Activated CD4-positive, alpha-beta T cell treated with anti-CD3 and anti-CD28 coated beads, Interleukin-2, Interleukin-6, amounts not matched to agents 100 ng/mL and 50 ng/mL, durations not matched to agents 16 hours and 8 hours (primary cell): ENCODE measurements around the gene VPS13D.
"Not testable (repeated sequence)": the region's sequence is repeated elsewhere in the genome, so short reads cannot be mapped to it uniquely, and the experiment has no call there.

Source experiments
- DNase-seq: peaks from one replicate; pipeline ENCODE4 v3.0.0-alpha.2; 2020

Gene VPS13D

GRCh38 chr1:12525311-12526181, 295.7 kb downstream of the VPS13D start:
- no peak for DNase-seq

- DNase-seq, result no peak
Measured at GRCh38 chr1:12527564-12527963, 297.7 kb downstream of the VPS13D start.

- DNase-seq, result no peak
Measured at GRCh38 chr1:12528021-12528852, 298.4 kb downstream of the VPS13D start.

GRCh38 chr1:12529640-12530174, 299.9 kb downstream of the VPS13D start:
- no peak for DNase-seq

GRCh38 chr1:12530462-12531178, 300.8 kb downstream of the VPS13D start:
- no peak for DNase-seq

- no peak for DNase-seq
Measured at GRCh38 chr1:12531179-12531499, 301.3 kb downstream of the VPS13D start.

GRCh38 chr1:12532405-12533315, 302.8 kb downstream of the VPS13D start:
- no peak for DNase-seq

- DNase-seq, result peak; percentile 32
Measured at GRCh38 chr1:12536023-12536639, 306.3 kb downstream of the VPS13D start.

GRCh38 chr1:12537294-12537693, 307.5 kb downstream of the VPS13D start:
- no peak for DNase-seq

- no peak for DNase-seq
Measured at GRCh38 chr1:12537906-12538461, 308.2 kb downstream of the VPS13D start.

GRCh38 chr1:12538536-12538935, 308.7 kb downstream of the VPS13D start:
- not testable (repeated sequence) for DNase-seq

GRCh38 chr1:12539320-12539704, 309.5 kb downstream of the VPS13D start:
- no peak for DNase-seq

GRCh38 chr1:12539705-12540579, 310.1 kb downstream of the VPS13D start:
- no peak for DNase-seq

GRCh38 chr1:12540580-12541273, 310.9 kb downstream of the VPS13D start:
- DNase-seq, result no peak

- DNase-seq, result no peak
Measured at GRCh38 chr1:12541274-12542137, 311.7 kb downstream of the VPS13D start.

- no peak for DNase-seq
Measured at GRCh38 chr1:12542138-12542465, 312.3 kb downstream of the VPS13D start.

GRCh38 chr1:12542616-12543592, 313.1 kb downstream of the VPS13D start:
- DNase-seq, result no peak
